ENCODE measurements around the gene ADAM12. TPM values are rescaled to one million over a fixed set of nuclear protein-coding genes. Genes with fewer than 3 reads are reported as not detected.

The ADAM12 gene
- total and polyA plus RNA-seq, 10 of the 15 experiments (the other 5 are each of a cell fraction or from before 2014, with no cell fraction given), result under 0.01 to 0.62 (median 0.04) TPM; not detected in 5

- FAIRE-seq, result no peak
- Histone ChIP-seq H3K27me3 (replicated peaks in 1 of 2; ENCODE audit: control insufficient read depth in 2 of 2, insufficient read depth in 2 of 2, low read length in 1 of 2) (no peaks in the 10 kb centered on the region), H3K9me3 (replicated peaks; ENCODE audit: control insufficient read depth, insufficient read depth, low read length) (no peaks in the 10 kb centered on the region), H2AFZ (ENCODE audit: control insufficient read depth, low read depth, low read length) (no peak overlapping the region), H3K27ac (ENCODE audit: control insufficient read depth, insufficient read depth) (no peak overlapping the region), H3K36me3 (ENCODE audit: control insufficient read depth in 2 of 2, insufficient read depth in 2 of 2, low read length in 1 of 2) (no peaks in the 10 kb centered on the region), H3K4me1 (ENCODE audit: control insufficient read depth, insufficient read depth, low read length) (no peaks in the 10 kb centered on the region), H4K20me1 (ENCODE audit: control insufficient read depth, insufficient read depth) (no peaks in the 10 kb centered on the region), H3K4me3 (no peak overlapping the region), H3K4me2 (ENCODE audit: control insufficient read depth, insufficient read depth) (no peak overlapping the region), H3K79me2 (ENCODE audit: control insufficient read depth, insufficient read depth, low read length) (no peaks in the 10 kb centered on the region), H3K9ac (ENCODE audit: control insufficient read depth, insufficient read depth, low read length) (no peak overlapping the region)
- RAD21 ChIA-PET (ENCODE audit: unreplicated experiment), result no interaction called here
- BruUV-seq (replicated peaks), result no TSS peak
- intact Hi-C loops (cut with micrococcal nuclease; ENCODE audit: unreplicated experiment) (no loop called here), in situ Hi-C loops (cut with MboI) (no loop called here)
- ATAC-seq, result no peak
- no peak for TF ChIP-seq KLF5 (IDR thresholded peaks at IDR 0.05; ENCODE audit: partially characterized antibody)
- no peak for TF ChIP-seq MEF2B (IDR thresholded peaks at IDR 0.05; ENCODE audit: partially characterized antibody, poor library complexity, severe bottlenecking)
- TF ChIP-seq IKZF1 (conservative IDR thresholded peaks at IDR 0.05), result no peak
- no peak for TF ChIP-seq CUX1 (IDR thresholded peaks at IDR 0.05; ENCODE audit: insufficient replicate concordance, low read depth, low read length)
- TF ChIP-seq SIX5 (IDR thresholded peaks at IDR 0.05; ENCODE audit: low read depth, low read length, severe bottlenecking), result no peak
- TF ChIP-seq MTA2 (IDR thresholded peaks at IDR 0.05; ENCODE audit: low read depth), result no peak
- CTCF ChIA-PET, result interaction anchor here (0.5 kb wide), 1 partner anchor 1830 kb away, joined by 3 read pairs; no protein-coding TSS in a partner anchor
- POLR2A ChIA-PET, result no interaction called here
- no peak for DNase-seq (ENCODE audit: low read depth, low spot score)
- 18% methylated on average over 9 of the region's 9 CpGs for WGBS (ENCODE audit: insufficient coverage, insufficient replicate concordance, low lambda C conversion rate, missing lambda C conversion rate)
- SMC1A ChIA-PET (ENCODE audit: uncharacterized antibody, unreplicated experiment), result no interaction called here
Measured at GRCh38 chr10:126301701-126302475, 86.4 kb downstream of the ADAM12 start.

Data from GM12878 (cell line).